ENCODE data around the gene CACNG4. TPM values are rescaled to one million over a fixed set of nuclear protein-coding genes. Genes with fewer than 3 reads are reported as not detected.

Gene CACNG4
- total RNA-seq (1 to 10 TPM; 2.3 to 5.4 TPM), polyA plus RNA-seq (1 to 10 TPM; 2.8 to 9.4 TPM)
- long read RNA-seq, donor 1, result 0 reads
- long read RNA-seq, donor 2, partial matches to known transcripts, result 0 of 1 reads
- long read RNA-seq, donor 2, other reads (novel, unspliced or antisense), result 0 of 1 reads
- long read RNA-seq, donor 3, result 0 reads
- long read RNA-seq, donor 4, result 0 reads
- long read RNA-seq, donor 5, result 0 reads

DNA sequence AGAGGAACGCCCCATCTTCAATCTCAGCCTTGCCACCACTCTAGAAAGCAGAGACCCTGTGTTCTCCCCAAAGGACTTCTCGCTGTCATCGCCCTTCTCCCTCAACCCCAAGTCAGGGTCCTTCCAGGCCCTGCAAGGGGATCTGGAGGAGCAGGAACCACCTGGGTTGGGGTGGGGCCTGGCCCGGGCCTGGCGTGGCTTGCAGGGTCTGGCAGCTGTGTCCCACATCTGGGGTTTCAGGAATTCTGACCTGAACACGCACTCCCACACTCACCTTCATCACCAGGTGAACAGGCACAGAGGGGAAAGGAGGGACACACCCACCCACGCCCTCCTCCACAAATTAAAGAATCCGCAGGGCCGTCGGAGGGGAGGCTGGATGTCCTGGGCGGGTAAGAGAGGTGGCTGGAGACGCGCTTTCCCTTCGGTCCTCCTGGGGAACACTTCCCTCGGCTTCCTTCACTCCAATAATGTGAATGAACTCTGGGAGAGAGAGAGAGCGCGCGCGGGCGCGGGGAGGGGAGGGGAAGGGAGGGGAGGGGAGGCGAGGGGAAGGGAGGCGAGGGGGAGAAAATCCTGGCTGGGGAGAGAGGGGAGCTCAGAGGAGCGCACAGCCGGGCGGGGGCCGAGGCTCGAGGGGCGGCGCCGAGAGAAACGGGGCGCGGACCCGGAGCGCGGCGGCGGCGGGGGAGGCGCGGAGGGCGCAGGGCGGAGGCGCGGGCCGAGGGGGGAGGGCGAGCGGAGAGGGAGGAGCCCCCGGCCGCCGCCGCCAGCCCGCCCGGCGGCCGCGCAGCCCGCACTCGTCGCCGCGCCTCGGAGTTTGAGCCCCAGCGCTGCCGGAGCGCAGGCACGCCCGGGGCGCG lies at the start of gene CACNG4:
CACNG4 (plus strand) TSS at position 799 of the 863 bp plus-strand sequence. CDS start 205 bp downstream, outside the sequence.
- Histone ChIP-seq H3K27ac (ENCODE audit: low read depth in 1 of 2, low read length in 1 of 2) (peak within 1 kb of the TSS in 1 of 2 donors; percentile 63), H3K36me3 (ENCODE audit: control insufficient read depth in 4 of 4, insufficient read depth in 4 of 4, low read length in 4 of 4) (no peaks in the 10 kb centered on the region), H3K27me3 (ENCODE audit: control insufficient read depth in 3 of 3, insufficient read depth in 3 of 3, low read length in 2 of 3) (peaks cover 3 to 57% (median 55%) of the 10 kb centered on the region in 3 donors), H3K9ac (ENCODE audit: insufficient read depth in 1 of 2, low read length in 2 of 2) (no peak within 1 kb of the TSS), H3K9me3 (ENCODE audit: control insufficient read depth in 4 of 4, insufficient read depth in 3 of 4, low read length in 3 of 4) (peaks cover 0 to 4% (median 0%) of the 10 kb centered on the region in 4 donors), H3K4me3 (peak within 1 kb of the TSS; percentile 55), H3K4me1 (ENCODE audit: control insufficient read depth in 5 of 5, insufficient read depth in 5 of 5, low read length in 5 of 5) (peaks cover 0 to 16% (median 3%) of the 10 kb centered on the region in 5 donors)
- 6 to 26% methylated on average over 14 to 70 of the region's 71 CpGs for WGBS, 2 donors
- TF ChIP-seq, protein P1, sequence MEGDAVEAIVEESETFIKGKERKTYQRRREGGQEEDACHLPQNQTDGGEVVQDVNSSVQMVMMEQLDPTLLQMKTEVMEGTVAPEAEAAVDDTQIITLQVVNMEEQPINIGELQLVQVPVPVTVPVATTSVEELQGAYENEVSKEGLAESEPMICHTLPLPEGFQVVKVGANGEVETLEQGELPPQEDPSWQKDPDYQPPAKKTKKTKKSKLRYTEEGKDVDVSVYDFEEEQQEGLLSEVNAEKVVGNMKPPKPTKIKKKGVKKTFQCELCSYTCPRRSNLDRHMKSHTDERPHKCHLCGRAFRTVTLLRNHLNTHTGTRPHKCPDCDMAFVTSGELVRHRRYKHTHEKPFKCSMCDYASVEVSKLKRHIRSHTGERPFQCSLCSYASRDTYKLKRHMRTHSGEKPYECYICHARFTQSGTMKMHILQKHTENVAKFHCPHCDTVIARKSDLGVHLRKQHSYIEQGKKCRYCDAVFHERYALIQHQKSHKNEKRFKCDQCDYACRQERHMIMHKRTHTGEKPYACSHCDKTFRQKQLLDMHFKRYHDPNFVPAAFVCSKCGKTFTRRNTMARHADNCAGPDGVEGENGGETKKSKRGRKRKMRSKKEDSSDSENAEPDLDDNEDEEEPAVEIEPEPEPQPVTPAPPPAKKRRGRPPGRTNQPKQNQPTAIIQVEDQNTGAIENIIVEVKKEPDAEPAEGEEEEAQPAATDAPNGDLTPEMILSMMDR (IDR thresholded peaks at IDR 0.05; ENCODE audit: control extremely low read depth, extremely low read depth), result no peak
- peak; percentile 51 to 68 (median 60) for DNase-seq
- ATAC-seq (ENCODE audit: insufficient read depth, low FRiP score), result no peak

DNA sequence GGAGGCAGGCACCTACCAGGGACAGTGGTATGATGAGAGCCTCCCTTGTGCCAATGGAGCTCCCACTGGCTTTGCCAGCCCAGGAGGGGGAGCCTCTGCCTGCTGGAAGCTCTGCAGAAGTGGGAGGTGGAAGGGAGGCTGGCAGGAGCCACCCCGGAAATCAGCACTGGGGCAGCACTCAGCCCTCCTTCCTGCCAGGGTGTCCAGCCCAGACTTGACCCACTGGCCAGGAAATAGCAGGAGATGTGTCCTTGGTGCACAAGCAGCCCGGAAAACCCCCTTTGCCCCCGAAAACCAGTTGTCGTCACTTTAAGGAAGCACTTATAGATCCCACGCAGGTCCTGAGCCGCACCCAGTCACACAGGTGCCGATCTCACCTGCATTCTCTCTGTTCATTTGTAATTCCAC lies 49.3 kb upstream of the CACNG4 start:
- H3K36me3 ChIP-seq (ENCODE audit: control insufficient read depth in 4 of 4, insufficient read depth in 4 of 4, low read length in 4 of 4), result no peaks in the 10 kb centered on the region
- H3K27me3 ChIP-seq (ENCODE audit: control insufficient read depth in 3 of 3, insufficient read depth in 3 of 3, low read length in 2 of 3), result peaks cover 0 to 6% (median 0%) of the 10 kb centered on the region in 3 donors
- 57 to 83% methylated on average over 7 of the region's 7 CpGs for WGBS, 2 donors
- peaks cover 0 to 3% (median 0%) of the 10 kb centered on the region in 4 donors for H3K9me3 ChIP-seq (ENCODE audit: control insufficient read depth in 4 of 4, insufficient read depth in 3 of 4, low read length in 3 of 4)
- TF ChIP-seq, protein P1 (IDR thresholded peaks at IDR 0.05; ENCODE audit: control extremely low read depth, extremely low read depth), result no peak
- no peak for ATAC-seq (ENCODE audit: insufficient read depth, low FRiP score)
- no peaks in the 10 kb centered on the region for H3K4me1 ChIP-seq (ENCODE audit: control insufficient read depth in 5 of 5, insufficient read depth in 5 of 5, low read length in 5 of 5)
- H3K27ac ChIP-seq (ENCODE audit: low read depth in 1 of 2, low read length in 1 of 2), result no peak overlapping the region
- H3K4me3 ChIP-seq, result no peak overlapping the region
- no peak overlapping the region for H3K9ac ChIP-seq (ENCODE audit: insufficient read depth in 1 of 2, low read length in 2 of 2)
- peak in 1 of 3 donors; percentile 19 for DNase-seq

DNA sequence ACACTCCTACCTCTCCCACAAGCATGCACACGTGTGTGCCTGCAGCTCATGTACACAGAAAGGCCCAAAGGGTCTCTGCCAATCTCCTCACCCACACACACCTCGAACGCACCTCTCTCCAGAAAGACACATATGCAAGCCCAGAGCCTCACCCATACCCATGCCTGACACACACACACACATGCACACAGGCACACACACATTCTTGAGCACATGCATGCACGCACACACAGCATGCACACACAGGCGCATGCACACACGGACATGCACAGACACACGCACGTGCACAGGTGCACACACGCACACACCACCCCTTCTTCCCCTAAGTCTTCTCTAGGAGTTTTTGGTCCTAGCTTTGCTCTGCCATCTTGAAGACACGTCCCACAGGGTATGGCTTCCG lies 48.7 kb upstream of the CACNG4 start:
- Histone ChIP-seq H3K27ac (ENCODE audit: low read depth in 1 of 2, low read length in 1 of 2) (no peak overlapping the region), H3K4me3 (no peak overlapping the region), H3K36me3 (ENCODE audit: control insufficient read depth in 4 of 4, insufficient read depth in 4 of 4, low read length in 4 of 4) (no peaks in the 10 kb centered on the region), H3K27me3 (ENCODE audit: control insufficient read depth in 3 of 3, insufficient read depth in 3 of 3, low read length in 2 of 3) (peaks cover 0 to 6% (median 0%) of the 10 kb centered on the region in 3 donors), H3K9ac (ENCODE audit: insufficient read depth in 1 of 2, low read length in 2 of 2) (no peak overlapping the region), H3K4me1 (ENCODE audit: control insufficient read depth in 5 of 5, insufficient read depth in 5 of 5, low read length in 5 of 5) (no peaks in the 10 kb centered on the region), H3K9me3 (ENCODE audit: control insufficient read depth in 4 of 4, insufficient read depth in 3 of 4, low read length in 3 of 4) (peaks cover 0 to 3% (median 1%) of the 10 kb centered on the region in 4 donors)
- ATAC-seq (ENCODE audit: insufficient read depth, low FRiP score) (no peak), DNase-seq (no peak)
- WGBS, 2 donors, result 91 to 92% methylated on average over 11 of the region's 11 CpGs
- TF ChIP-seq, protein P1 (IDR thresholded peaks at IDR 0.05; ENCODE audit: control extremely low read depth, extremely low read depth), result no peak

Measured in lung (tissue), 16 donors.